Cardiac septum (tissue), 1 donor: ENCODE data around the gene ASB3. TPM values are rescaled to one million over a fixed set of nuclear protein-coding genes. Genes with fewer than 3 reads are reported as not detected.

Experiments
- DNase-seq: peaks from one replicate; pipeline ENCODE4 v3.0.0-alpha.2; 2020; ENCODE audit warnings: low spot score
- intact Hi-C: fragments of 100-400 bp; cut with DNase I; formaldehyde crosslinking; loops from one replicate; pipeline ENCODE4 v1.14.0; 2022
- total RNA-seq: library from RNA; stranded (reverse); fragmentation: NEBNext Ultra II Directional; extraction: Animal tissue kit (Norgen Biotek cat#: 25700); gene quantifications from one replicate; pipeline ENCODE4 v1.2.1, GENCODE V29; 2021
- donor health status: DM: no; HTN: no; CAD: no.

Gene ASB3
- total RNA-seq, 1 donor from 2014 or later: 9.2 TPM

DNA sequence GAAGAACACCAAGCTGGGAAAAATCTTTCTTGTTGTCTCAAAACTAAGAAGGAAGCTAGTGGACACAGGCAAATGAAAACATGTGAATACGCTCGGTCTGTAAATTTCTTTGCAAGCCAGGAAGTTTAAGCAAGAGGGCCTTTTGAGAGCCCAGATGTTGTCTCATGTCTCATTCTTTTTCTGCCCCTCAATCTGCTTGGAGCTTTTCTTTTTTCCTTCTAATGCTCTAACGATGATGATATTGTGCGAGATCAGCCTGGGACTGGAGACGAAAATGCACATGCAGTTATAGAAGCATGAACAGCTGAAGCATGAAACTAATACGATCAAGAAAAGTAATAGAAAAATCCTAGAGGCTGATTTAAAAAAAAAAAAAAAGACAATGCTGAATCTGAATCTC lies 157.8 kb downstream of the ASB3 start:
- no peak for DNase-seq

GRCh38 chr2:53622141-53622540 lies 164.6 kb downstream of the ASB3 start:
- intact Hi-C loops: no loop called here
- DNase-seq: no peak

More for the DNA sequence above, 157.8 kb downstream of the ASB3 start:
- intact Hi-C loops: no loop called here

DNA sequence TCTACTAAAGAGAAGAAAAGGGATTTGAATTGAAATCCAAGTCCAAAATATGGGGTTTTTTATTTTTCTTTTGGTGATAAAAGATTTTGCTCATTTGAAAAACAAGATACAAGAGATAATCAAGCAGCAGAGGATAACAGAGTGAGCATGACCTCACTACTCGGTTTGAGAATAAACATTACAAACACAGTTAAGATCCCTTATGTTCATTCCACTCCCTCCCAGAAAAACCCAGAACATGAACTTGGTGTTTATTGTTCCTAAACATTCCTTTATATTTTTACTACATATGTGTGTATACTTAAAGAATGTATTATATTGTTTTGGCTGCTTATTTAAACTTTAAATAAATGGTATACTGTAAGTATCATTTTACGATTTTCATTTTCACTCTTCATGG lies 165.8 kb downstream of the ASB3 start:
- intact Hi-C loops: no loop called here

More for the DNA sequence above, 165.8 kb downstream of the ASB3 start:
- DNase-seq: no peak

Other genes with a start within 250 kb of the ASB3 start
- 1.4 TPM for gene CHAC2, start 19.1 kb downstream of the ASB3 start, total RNA-seq
- gene ERLEC1, start 91 bp upstream of the ASB3 start, total RNA-seq: 46.0 TPM
- gene GPR75, start 73.0 kb upstream of the ASB3 start, total RNA-seq: 3.0 TPM
- 61.3 TPM for gene PSME4, start 184.0 kb upstream of the ASB3 start, total RNA-seq